Activated T-cell treated with anti-CD3 and anti-CD28 coated beads, Interleukin-2, amount 50 U/mL, for 72 hours (primary cell): Measurements from ENCODE around the gene OR14A2. TPM values are rescaled to one million over a fixed set of nuclear protein-coding genes. Genes with fewer than 3 reads are reported as not detected.
"Not testable (repeated sequence)": the region's sequence is repeated elsewhere in the genome, so short reads cannot be mapped to it uniquely, and the experiment has no call there.

ENCODE experiments used
- ATAC-seq, 2 donors: fragments of 150-1000 bp; cut with Tn5 transposase; replicated peaks in 1 of 2; 2 replicates each; pipeline ENCODE4 v1.10.0; 2021; ENCODE audit warnings: moderate library complexity in 2 of 2, mild to moderate bottlenecking in 1 of 2
- DNase-seq, 2 donors: peaks; one replicate each; pipeline ENCODE4 v3.0.0; 2021 to 2022; ENCODE audit warnings: mixed read lengths in 1 of 2
- H3K27ac Mint-ChIP-seq: one replicate; pipeline ENCODE4 v1.8.0; 2022; ENCODE audit warnings: mild to moderate bottlenecking, moderate library complexity, mixed read lengths
- H3K27me3 Mint-ChIP-seq: one replicate; pipeline ENCODE4 v1.8.0; 2022; ENCODE audit warnings: low read depth, mixed read lengths
- H3K36me3 Mint-ChIP-seq, 2 donors: one replicate each; pipeline ENCODE4 v1.8.0; 2022; ENCODE audit warnings: mixed read lengths in 2 of 2, mild to moderate bottlenecking in 1 of 2; ENCODE audit not compliant: insufficient read depth in 2 of 2
- H3K4me1 Mint-ChIP-seq: one replicate; pipeline ENCODE4 v1.8.0; 2022; ENCODE audit warnings: low read depth, mixed read lengths
- H3K4me3 Mint-ChIP-seq, 2 donors: one replicate each; pipeline ENCODE4 v1.8.0; 2022; ENCODE audit warnings: mild to moderate bottlenecking in 2 of 2, mixed read lengths in 2 of 2, moderate library complexity in 2 of 2
- H3K9me3 Mint-ChIP-seq, 2 donors: one replicate each; pipeline ENCODE4 v1.8.0; 2022; ENCODE audit warnings: mixed read lengths in 2 of 2
- total RNA-seq, 2 donors: library from RNA; stranded (reverse); gene quantifications; one replicate each; pipeline ENCODE4 v1.2.3, GENCODE V29; 2022

The OR14A2 gene
- total RNA-seq, 2 donors from 2014 or later: not detected

- ATAC-seq (no peak), DNase-seq (no peak)
- H3K36me3 Mint-ChIP-seq: no peaks in the 10 kb centered on the region
- no peaks in the 10 kb centered on the region for H3K4me1 Mint-ChIP-seq
- no peaks in the 10 kb centered on the region for H3K27me3 Mint-ChIP-seq
- H3K27ac Mint-ChIP-seq: no peak overlapping the region
- H3K9me3 Mint-ChIP-seq: no peaks in the 10 kb centered on the region
- H3K4me3 Mint-ChIP-seq: no peak overlapping the region
Observed at GRCh38 chr1:247713753-247714152, 34.2 kb downstream of the OR14A2 start.

GRCh38 chr1:247710681-247711080 lies 37.3 kb downstream of the OR14A2 start:
- not testable (repeated sequence) for H3K36me3 Mint-ChIP-seq, H3K27ac Mint-ChIP-seq, DNase-seq, H3K27me3 Mint-ChIP-seq, H3K4me1 Mint-ChIP-seq, H3K4me3 Mint-ChIP-seq, ATAC-seq, H3K9me3 Mint-ChIP-seq

GRCh38 chr1:247701338-247701737 lies 46.6 kb downstream of the OR14A2 start:
- ATAC-seq (no peak), DNase-seq (no peak)
- Mint-ChIP-seq H3K9me3 (peaks cover 2 to 5% of the 10 kb centered on the region in 2 donors), H3K27ac (no peak overlapping the region), H3K27me3 (peaks cover 5% of the 10 kb centered on the region), H3K4me3 (no peak overlapping the region), H3K4me1 (no peaks in the 10 kb centered on the region), H3K36me3 (no peaks in the 10 kb centered on the region)

- Mint-ChIP-seq H3K36me3 (no peaks in the 10 kb centered on the region), H3K9me3 (no peaks in the 10 kb centered on the region), H3K4me1 (no peaks in the 10 kb centered on the region), H3K27ac (no peak overlapping the region), H3K4me3 (no peak overlapping the region), H3K27me3 (peaks cover 9% of the 10 kb centered on the region)
- DNase-seq (peak; percentile 37 to 39), ATAC-seq (peak; percentile 54 to 60)
Observed at GRCh38 chr1:247681288-247681897, 66.5 kb downstream of the OR14A2 start.

- peaks cover 9% of the 10 kb centered on the region for H3K27me3 Mint-ChIP-seq
- H3K4me3 Mint-ChIP-seq: no peak overlapping the region
- H3K27ac Mint-ChIP-seq: no peak overlapping the region
Observed at GRCh38 chr1:247680171-247680570, 67.8 kb downstream of the OR14A2 start.

GRCh38 chr1:247679639-247680038 lies 68.3 kb downstream of the OR14A2 start, which contains the start of gene OR13G1:
Gene OR13G1 (minus strand): TSS chr1:247679739. CDS start chr1:247673041, 6,698 bp downstream.
- Mint-ChIP-seq H3K4me3 (no peak within 1 kb of the TSS), H3K4me1 (no peaks in the 10 kb centered on the region), H3K27ac (no peak within 1 kb of the TSS), H3K9me3 (no peaks in the 10 kb centered on the region), H3K36me3 (no peaks in the 10 kb centered on the region), H3K27me3 (peaks cover 9% of the 10 kb centered on the region)
- ATAC-seq (no peak), DNase-seq (no peak)

More at GRCh38 chr1:247680171-247680570, 67.8 kb downstream of the OR14A2 start:
- Mint-ChIP-seq H3K36me3 (no peaks in the 10 kb centered on the region), H3K4me1 (no peaks in the 10 kb centered on the region), H3K9me3 (no peaks in the 10 kb centered on the region)
- DNase-seq (no peak), ATAC-seq (no peak)

Other genes starting within 250 kb of the OR14A2 start
- not detected for gene OR2C3, start 211.7 kb downstream of the OR14A2 start, total RNA-seq
- under 1 TPM; 0.14 to 0.16 TPM for gene GCSAML, start 199.0 kb downstream of the OR14A2 start, total RNA-seq
- not detected for gene OR2G2, start 159.8 kb downstream of the OR14A2 start, total RNA-seq
- gene OR2G3, start 142.6 kb downstream of the OR14A2 start, total RNA-seq: not detected
- not detected for gene OR13G1, start 68.4 kb downstream of the OR14A2 start, total RNA-seq
- not detected for gene OR6F1, start 31.5 kb downstream of the OR14A2 start, total RNA-seq
- not detected for gene OR14K1, start 9.5 kb downstream of the OR14A2 start, total RNA-seq
- gene OR1C1, start 12.4 kb upstream of the OR14A2 start, total RNA-seq: not detected
- not detected for gene OR14A16, start 76.0 kb upstream of the OR14A2 start, total RNA-seq
- not detected for gene OR11L1, start 93.8 kb upstream of the OR14A2 start, total RNA-seq
- gene TRIM58, start 109.0 kb upstream of the OR14A2 start, total RNA-seq: under 1 TPM; 0.21 to 0.24 TPM
- not detected for gene OR2W3, start 147.4 kb upstream of the OR14A2 start, total RNA-seq
- not detected for gene OR2T8, start 172.1 kb upstream of the OR14A2 start, total RNA-seq
- not detected for gene OR2AJ1, start 176.7 kb upstream of the OR14A2 start, total RNA-seq
- not detected for gene OR2L8, start 200.7 kb upstream of the OR14A2 start, total RNA-seq
- under 1 TPM in 1 of 2 donors, not detected in 1; 0.35 TPM for gene OR2AK2, start 217.1 kb upstream of the OR14A2 start, total RNA-seq